SU-DHL-6 (cell line): ENCODE measurements around the gene DCLK1.

Source experiments
- H2AFZ ChIP-seq: fragments of 200-600 bp; sonication (generic); 2 replicates; pipeline ENCODE4 v1.6.1; 2014; ENCODE audit warnings: low read depth, mild to moderate bottlenecking, moderate library complexity, mixed read lengths, antibody characterized with exemption, low read length; ENCODE audit not compliant: severe bottlenecking
- H3F3A ChIP-seq: fragments of 200-600 bp; shearing (Covaris generic); 2 replicates; pipeline ENCODE4 v1.6.0; 2016; ENCODE audit warnings: antibody characterized with exemption, mild to moderate bottlenecking; ENCODE audit not compliant: insufficient read depth
- H3K27ac ChIP-seq: fragments of 200-600 bp; sonication (generic); 2 replicates; pipeline ENCODE4 v1.5.1; 2016; ENCODE audit warnings: low read depth, mild to moderate bottlenecking, low read length, moderate library complexity, mixed read lengths
- H3K27me3 ChIP-seq: fragments of 200-600 bp; sonication (generic), shearing (Covaris generic); 2 replicates; pipeline ENCODE4 v1.6.0; 2014; ENCODE audit warnings: mild to moderate bottlenecking, low read length
- H3K36me3 ChIP-seq: fragments of 200-600 bp; sonication (generic); 2 replicates; pipeline ENCODE4 v1.6.1; 2014; ENCODE audit warnings: mild to moderate bottlenecking, low read length, mixed read lengths
- H3K4me2 ChIP-seq: fragments of 300-600, 200-600 bp; shearing (Covaris generic), sonication (generic); 2 replicates; pipeline ENCODE4 v1.6.0; 2014; ENCODE audit warnings: low read length, low read depth, mild to moderate bottlenecking; ENCODE audit not compliant: poor library complexity, severe bottlenecking
- H3K4me3 ChIP-seq: fragments of 200-600 bp; sonication (generic); 2 replicates; pipeline ENCODE4 v1.5.1; 2014; ENCODE audit warnings: antibody characterized with exemption, low read length, mild to moderate bottlenecking, mixed read lengths; ENCODE audit not compliant: insufficient read depth, poor library complexity, severe bottlenecking
- H3K79me2 ChIP-seq: fragments of 200-600 bp; sonication (generic); 2 replicates; pipeline ENCODE4 v1.6.1; 2014; ENCODE audit warnings: mild to moderate bottlenecking, low read length, moderate library complexity; ENCODE audit not compliant: insufficient read depth
- H3K9ac ChIP-seq: fragments of 200-600 bp; sonication (generic); 2 replicates; pipeline ENCODE4 v1.7.0; 2014; ENCODE audit warnings: mild to moderate bottlenecking, low read length
- H3K9me2 ChIP-seq: fragments of 200-600 bp; sonication (generic); replicated peaks from 2 replicates; pipeline ENCODE4 v1.6.1; 2014; ENCODE audit warnings: low read length; ENCODE audit not compliant: insufficient read depth
- H3K9me3 ChIP-seq: fragments of 200-600 bp; sonication (generic); 2 replicates; pipeline ENCODE4 v1.6.1; 2014; ENCODE audit warnings: low read length, mixed read lengths; ENCODE audit not compliant: insufficient read depth
- H4K20me1 ChIP-seq: fragments of 200-600 bp; sonication (generic); 2 replicates; pipeline ENCODE4 v1.6.1; 2014; ENCODE audit warnings: low read depth, mild to moderate bottlenecking, antibody characterized with exemption, low read length, moderate library complexity, mixed read lengths
- EZH2phosphoT487 ChIP-seq: fragments of 200-600 bp; sonication (generic), shearing (Covaris generic); conservative IDR thresholded peaks from 2 replicates; pipeline ENCODE4 v1.6.1; 2018; ENCODE audit warnings: mild to moderate bottlenecking, antibody characterized with exemption, low read length, moderate library complexity, mixed read lengths
- TF ChIP-seq, protein P1 (sequence below): fragments of 200-600 bp; sonication (generic); IDR thresholded peaks from one replicate; pipeline ENCODE4 v1.5.1; 2017; ENCODE audit warnings: antibody characterized with exemption, mild to moderate bottlenecking, low read length, moderate library complexity; ENCODE audit not compliant: insufficient read depth, poor library complexity, severe bottlenecking

The DCLK1 gene

DNA sequence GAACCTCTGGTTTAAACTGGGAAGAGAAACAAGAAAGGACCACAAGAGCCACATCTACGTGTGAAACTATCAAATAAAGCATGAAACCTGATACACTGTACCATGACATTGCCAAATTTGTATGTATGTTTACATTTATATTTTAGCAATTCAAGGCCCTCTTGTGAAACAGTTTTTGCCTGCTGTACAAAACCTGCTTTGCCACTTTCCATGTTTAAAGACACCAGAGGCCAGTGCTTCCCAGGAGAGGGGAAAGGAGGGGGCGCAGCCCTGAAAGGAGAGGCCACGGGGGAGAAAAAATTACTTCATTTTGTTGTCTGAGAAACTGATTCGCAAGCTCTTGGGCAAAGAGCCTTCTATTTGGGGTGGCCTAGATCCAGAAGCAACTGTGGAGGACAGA lies 124.8 kb downstream of the DCLK1 start:
- Histone ChIP-seq H3K4me2 (no peak overlapping the region), H3K9me3 (no peaks in the 10 kb centered on the region)

DNA sequence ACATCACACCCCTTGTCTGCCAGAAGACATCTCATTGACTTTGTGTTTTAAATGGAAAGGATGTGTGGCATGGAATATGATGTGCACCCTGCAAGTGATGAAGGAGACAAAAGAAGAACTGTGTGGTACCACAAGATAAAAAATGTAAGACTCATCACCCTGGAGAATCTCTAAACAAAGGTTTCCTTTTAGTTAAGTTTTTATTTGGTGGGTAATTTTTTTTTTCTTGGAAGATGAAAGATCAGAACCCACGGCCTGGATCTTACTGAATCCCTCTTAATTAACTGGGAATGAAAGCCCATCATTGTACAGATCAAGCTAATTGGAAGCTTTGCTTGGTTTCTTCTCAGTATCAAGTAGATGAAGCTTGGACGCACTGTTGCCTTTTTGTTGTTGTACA lies 129.6 kb downstream of the DCLK1 start:
- Histone ChIP-seq H3K4me3 (no peak overlapping the region), H3K9me2 (no peaks in the 10 kb centered on the region), H3K27ac (no peak overlapping the region), H3F3A (no peaks in the 10 kb centered on the region), H3K79me2 (no peaks in the 10 kb centered on the region), H3K9me3 (no peaks in the 10 kb centered on the region), H2AFZ (no peak overlapping the region), H3K36me3 (no peaks in the 10 kb centered on the region), H3K9ac (no peak overlapping the region), H3K27me3 (no peaks in the 10 kb centered on the region), H3K4me2 (no peak overlapping the region), H4K20me1 (no peaks in the 10 kb centered on the region)
- TF ChIP-seq EZH2phosphoT487, result no peak
- TF ChIP-seq, protein P1, sequence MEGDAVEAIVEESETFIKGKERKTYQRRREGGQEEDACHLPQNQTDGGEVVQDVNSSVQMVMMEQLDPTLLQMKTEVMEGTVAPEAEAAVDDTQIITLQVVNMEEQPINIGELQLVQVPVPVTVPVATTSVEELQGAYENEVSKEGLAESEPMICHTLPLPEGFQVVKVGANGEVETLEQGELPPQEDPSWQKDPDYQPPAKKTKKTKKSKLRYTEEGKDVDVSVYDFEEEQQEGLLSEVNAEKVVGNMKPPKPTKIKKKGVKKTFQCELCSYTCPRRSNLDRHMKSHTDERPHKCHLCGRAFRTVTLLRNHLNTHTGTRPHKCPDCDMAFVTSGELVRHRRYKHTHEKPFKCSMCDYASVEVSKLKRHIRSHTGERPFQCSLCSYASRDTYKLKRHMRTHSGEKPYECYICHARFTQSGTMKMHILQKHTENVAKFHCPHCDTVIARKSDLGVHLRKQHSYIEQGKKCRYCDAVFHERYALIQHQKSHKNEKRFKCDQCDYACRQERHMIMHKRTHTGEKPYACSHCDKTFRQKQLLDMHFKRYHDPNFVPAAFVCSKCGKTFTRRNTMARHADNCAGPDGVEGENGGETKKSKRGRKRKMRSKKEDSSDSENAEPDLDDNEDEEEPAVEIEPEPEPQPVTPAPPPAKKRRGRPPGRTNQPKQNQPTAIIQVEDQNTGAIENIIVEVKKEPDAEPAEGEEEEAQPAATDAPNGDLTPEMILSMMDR, result no peak

More for the DNA sequence above, 124.8 kb downstream of the DCLK1 start:
- Histone ChIP-seq H2AFZ (no peak overlapping the region), H3F3A (no peaks in the 10 kb centered on the region), H3K79me2 (no peaks in the 10 kb centered on the region), H3K27ac (no peak overlapping the region), H3K36me3 (no peaks in the 10 kb centered on the region), H3K27me3 (no peaks in the 10 kb centered on the region), H3K9me2 (no peaks in the 10 kb centered on the region), H3K4me3 (no peak overlapping the region), H4K20me1 (no peaks in the 10 kb centered on the region), H3K9ac (no peak overlapping the region)
- TF ChIP-seq, protein P1, result no peak
- TF ChIP-seq EZH2phosphoT487, result no peak

DNA sequence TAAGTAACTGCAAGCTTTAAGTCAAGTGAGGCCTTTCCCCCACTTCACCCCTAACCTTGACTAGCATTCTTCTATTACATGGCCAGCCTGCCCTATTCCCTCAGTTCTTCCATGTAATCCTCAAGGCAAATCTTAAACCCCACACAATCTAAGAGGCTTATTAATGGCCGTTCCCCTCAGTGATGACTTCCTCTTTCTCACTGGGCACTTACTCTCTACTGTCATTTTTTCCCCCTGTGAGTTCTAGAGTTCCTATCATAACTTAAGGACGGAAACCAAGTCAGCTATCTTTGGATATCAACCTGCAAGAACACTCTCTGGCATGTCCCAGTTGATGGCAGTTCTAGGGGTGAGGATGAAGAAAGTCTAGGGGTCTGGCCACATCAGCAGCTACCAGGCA lies 131.2 kb downstream of the DCLK1 start:
- H3K36me3 ChIP-seq, result no peaks in the 10 kb centered on the region
- no peaks in the 10 kb centered on the region for H3K9me3 ChIP-seq
- no peak overlapping the region for H2AFZ ChIP-seq
- no peaks in the 10 kb centered on the region for H3K79me2 ChIP-seq
- no peaks in the 10 kb centered on the region for H3K9me2 ChIP-seq
- no peak overlapping the region for H3K4me3 ChIP-seq
- no peak overlapping the region for H3K9ac ChIP-seq
- H3K4me2 ChIP-seq, result no peak overlapping the region
- H3K27ac ChIP-seq, result no peak overlapping the region
- no peak for TF ChIP-seq EZH2phosphoT487
- TF ChIP-seq, protein P1, result no peak
- no peaks in the 10 kb centered on the region for H3F3A ChIP-seq
- H3K27me3 ChIP-seq, result no peaks in the 10 kb centered on the region
- H4K20me1 ChIP-seq, result no peaks in the 10 kb centered on the region
